NT2/D1 (cell line): ENCODE measurements around the gene UBE2L3.

Source experiments
- YY1 ChIP-seq: IDR thresholded peaks from 2 replicates; pipeline ENCODE4 v1.6.1; 2011; ENCODE audit not compliant: insufficient read length, insufficient read depth
- ZNF274 ChIP-seq: IDR thresholded peaks from 2 replicates; pipeline ENCODE4 v1.6.1; 2011; ENCODE audit warnings: mild to moderate bottlenecking, low read depth, low read length

GRCh38 chr22:21632931-21633330 lies 65.4 kb downstream of the UBE2L3 start:
- no peak for TF ChIP-seq YY1
- TF ChIP-seq ZNF274: no peak
